Measurements from ENCODE around the gene ZNF385C.
A peak's percentile ranks its signal among the peaks of the same experiment; 100 is the strongest.
"Not testable (repeated sequence)": the region's sequence is repeated elsewhere in the genome, so short reads cannot be mapped to it uniquely, and the experiment has no call there.

ZNF385C gene

GRCh38 chr17:42097691-42098631 lies at the start of gene ZNF385C:
TSS of gene ZNF385C (minus strand) at chr17:42098473. CDS start at chr17:42063056, 35,417 bp downstream.
- peak; percentile 24 to 45 for DNase-seq

GRCh38 chr17:42146911-42147607 lies 48.8 kb upstream of the ZNF385C start:
- DNase-seq, result no peak

- not testable (repeated sequence) for DNase-seq
Measured at GRCh38 chr17:42143138-42143537, 44.9 kb upstream of the ZNF385C start.

- DNase-seq, result no peak
Measured at GRCh38 chr17:42142371-42142896, 44.2 kb upstream of the ZNF385C start.

GRCh38 chr17:42141382-42141781 lies 43.1 kb upstream of the ZNF385C start:
- DNase-seq, result no peak

GRCh38 chr17:42140690-42141089 lies 42.4 kb upstream of the ZNF385C start:
- not testable (repeated sequence) for DNase-seq

- no peak for DNase-seq
Measured at GRCh38 chr17:42138749-42139492, 40.6 kb upstream of the ZNF385C start.

GRCh38 chr17:42136654-42137051 lies 38.4 kb upstream of the ZNF385C start:
- DNase-seq, result no peak

GRCh38 chr17:42135664-42136653 lies 37.7 kb upstream of the ZNF385C start:
- peak in 1 of 2 donors; percentile 44 for DNase-seq

- no peak for DNase-seq
Measured at GRCh38 chr17:42135151-42135550, 36.9 kb upstream of the ZNF385C start.

- DNase-seq, result peak; percentile 16 to 70
Measured at GRCh38 chr17:42133461-42134041, 35.3 kb upstream of the ZNF385C start.

GRCh38 chr17:42132941-42133340 lies 34.7 kb upstream of the ZNF385C start:
- peak in 1 of 2 donors; percentile 35 for DNase-seq

- DNase-seq, result no peak
Measured at GRCh38 chr17:42131981-42132432, 33.7 kb upstream of the ZNF385C start.

- no peak for DNase-seq
Measured at GRCh38 chr17:42131232-42131631, 33.0 kb upstream of the ZNF385C start.

GRCh38 chr17:42130310-42130936 lies 32.1 kb upstream of the ZNF385C start:
- DNase-seq, result no peak

- no peak for DNase-seq
Measured at GRCh38 chr17:42129109-42129837, 31.0 kb upstream of the ZNF385C start.

- no peak for DNase-seq
Measured at GRCh38 chr17:42127414-42127813, 29.1 kb upstream of the ZNF385C start.

GRCh38 chr17:42126836-42127235 lies 28.6 kb upstream of the ZNF385C start:
- DNase-seq, result no peak

- DNase-seq, result no peak
Measured at GRCh38 chr17:42125565-42125964, 27.3 kb upstream of the ZNF385C start.

GRCh38 chr17:42124256-42124655 lies 26.0 kb upstream of the ZNF385C start:
- DNase-seq, result no peak
